Measurements from ENCODE around the gene TRAPPC10.

Gene TRAPPC10

DNA sequence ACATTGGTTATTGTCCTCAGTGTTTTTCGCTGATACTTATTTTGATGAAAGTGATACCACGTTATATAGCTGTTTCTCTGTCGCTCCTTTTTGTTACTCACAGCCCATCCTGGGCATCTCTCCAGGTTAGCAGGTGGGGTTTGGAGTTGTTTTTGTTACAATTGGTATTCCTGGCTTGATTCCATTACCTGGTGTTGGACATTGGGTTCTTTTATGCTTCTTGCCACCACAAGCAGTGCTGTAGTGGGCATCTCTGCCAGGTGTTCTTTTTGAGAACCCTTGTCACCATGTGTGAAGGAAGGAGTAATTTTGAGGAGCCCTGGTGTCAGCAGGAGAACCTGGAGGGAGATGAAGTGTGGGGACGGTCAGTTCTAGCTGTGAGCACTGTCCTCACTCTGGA, 47.6 kb downstream of the TRAPPC10 start:
- Histone ChIP-seq H3K27ac (replicated peaks) (no peak overlapping the region), H3K27me3 (ENCODE audit: insufficient read depth, poor library complexity, severe bottlenecking) (no peaks in the 10 kb centered on the region), H3K4me3 (replicated peaks; ENCODE audit: insufficient read depth, low read length) (no peak overlapping the region)
- TF ChIP-seq, protein P1, sequence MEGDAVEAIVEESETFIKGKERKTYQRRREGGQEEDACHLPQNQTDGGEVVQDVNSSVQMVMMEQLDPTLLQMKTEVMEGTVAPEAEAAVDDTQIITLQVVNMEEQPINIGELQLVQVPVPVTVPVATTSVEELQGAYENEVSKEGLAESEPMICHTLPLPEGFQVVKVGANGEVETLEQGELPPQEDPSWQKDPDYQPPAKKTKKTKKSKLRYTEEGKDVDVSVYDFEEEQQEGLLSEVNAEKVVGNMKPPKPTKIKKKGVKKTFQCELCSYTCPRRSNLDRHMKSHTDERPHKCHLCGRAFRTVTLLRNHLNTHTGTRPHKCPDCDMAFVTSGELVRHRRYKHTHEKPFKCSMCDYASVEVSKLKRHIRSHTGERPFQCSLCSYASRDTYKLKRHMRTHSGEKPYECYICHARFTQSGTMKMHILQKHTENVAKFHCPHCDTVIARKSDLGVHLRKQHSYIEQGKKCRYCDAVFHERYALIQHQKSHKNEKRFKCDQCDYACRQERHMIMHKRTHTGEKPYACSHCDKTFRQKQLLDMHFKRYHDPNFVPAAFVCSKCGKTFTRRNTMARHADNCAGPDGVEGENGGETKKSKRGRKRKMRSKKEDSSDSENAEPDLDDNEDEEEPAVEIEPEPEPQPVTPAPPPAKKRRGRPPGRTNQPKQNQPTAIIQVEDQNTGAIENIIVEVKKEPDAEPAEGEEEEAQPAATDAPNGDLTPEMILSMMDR (IDR thresholded peaks at IDR 0.05; ENCODE audit: insufficient read depth, low read length): no peak
- no peak for TF ChIP-seq POLR2AphosphoS5 (IDR thresholded peaks at IDR 0.05; ENCODE audit: low read depth)
- no peak for TF ChIP-seq SPI1 (IDR thresholded peaks at IDR 0.05; ENCODE audit: borderline replicate concordance, low read depth)
- no peak for TF ChIP-seq REST (IDR thresholded peaks at IDR 0.05; ENCODE audit: insufficient replicate concordance, low read depth)
- TF ChIP-seq GABPA (IDR thresholded peaks at IDR 0.05; ENCODE audit: low read depth): no peak
- no peak for DNase-seq (ENCODE audit: low read depth in 1 of 2, low spot score in 1 of 2)

DNA sequence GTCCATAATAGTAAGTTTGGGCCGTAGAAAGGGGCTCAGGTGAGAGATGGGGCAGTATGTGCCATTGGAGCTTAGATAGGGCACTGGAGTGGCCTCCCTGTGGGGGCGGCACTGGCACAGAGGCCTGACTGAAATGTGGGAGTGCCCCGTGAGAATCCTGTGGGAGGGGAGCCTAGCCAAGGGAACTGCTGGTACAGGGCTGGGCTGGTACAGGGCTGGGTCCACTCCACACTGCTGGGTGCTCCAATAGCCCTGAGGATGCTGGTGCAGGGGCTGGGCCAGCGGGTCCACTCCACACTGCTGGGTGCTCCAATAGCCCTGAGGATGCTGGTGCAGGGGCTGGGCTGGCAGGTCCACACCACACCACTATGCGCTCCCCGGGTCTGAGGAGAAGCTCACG, 50.3 kb downstream of the TRAPPC10 start:
- TF ChIP-seq, protein P1 (IDR thresholded peaks at IDR 0.05; ENCODE audit: insufficient read depth, low read length): no peak
- TF ChIP-seq GABPA (IDR thresholded peaks at IDR 0.05; ENCODE audit: low read depth) (no peak), SPI1 (IDR thresholded peaks at IDR 0.05; ENCODE audit: borderline replicate concordance, low read depth) (no peak), REST (IDR thresholded peaks at IDR 0.05; ENCODE audit: insufficient replicate concordance, low read depth) (no peak)
- H3K4me3 ChIP-seq (replicated peaks; ENCODE audit: insufficient read depth, low read length): no peak overlapping the region
- no peak overlapping the region for H3K27ac ChIP-seq (replicated peaks)
- no peaks in the 10 kb centered on the region for H3K27me3 ChIP-seq (ENCODE audit: insufficient read depth, poor library complexity, severe bottlenecking)
- DNase-seq (ENCODE audit: low read depth in 1 of 2, low spot score in 1 of 2): no peak

DNA sequence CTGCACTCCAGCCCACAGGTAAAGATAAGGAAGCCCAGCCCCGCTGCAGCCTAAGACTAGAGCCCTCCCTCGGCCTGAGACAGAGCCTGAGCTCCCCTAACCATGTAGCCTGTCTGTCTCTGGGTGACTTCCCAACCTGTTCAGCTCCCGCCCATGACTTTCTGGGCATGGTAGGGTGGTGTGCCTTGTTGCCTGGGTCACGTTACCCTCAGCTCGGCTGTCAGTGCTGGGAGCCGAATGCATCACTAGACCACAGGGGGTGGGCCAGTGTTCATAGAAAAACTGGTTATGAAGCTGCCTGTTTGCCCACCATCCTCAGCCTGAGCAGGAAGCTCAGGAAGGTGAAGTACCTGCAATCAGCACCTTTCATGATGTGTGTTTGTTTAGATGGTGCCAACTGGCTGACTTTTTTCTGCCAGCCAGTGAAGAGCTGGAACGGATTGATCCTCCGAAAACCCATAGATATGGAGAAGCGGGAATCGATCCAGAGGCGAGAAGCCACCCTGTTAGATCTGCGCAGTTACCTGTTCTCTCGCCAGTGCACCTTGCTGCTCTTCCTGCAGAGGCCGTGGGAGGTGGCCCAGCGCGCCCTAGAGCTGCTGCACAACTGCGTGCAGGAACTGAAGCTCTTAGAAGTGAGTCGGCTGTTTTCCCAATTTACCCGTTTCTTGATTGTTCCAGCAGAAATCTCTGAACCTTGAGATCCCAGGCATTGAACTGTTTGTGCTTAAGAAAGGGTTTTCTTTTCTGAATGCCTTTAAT, 51.2 kb downstream of the TRAPPC10 start:
- H3K4me3 ChIP-seq (replicated peaks; ENCODE audit: insufficient read depth, low read length): no peak overlapping the region
- no peak for TF ChIP-seq GABPA (IDR thresholded peaks at IDR 0.05; ENCODE audit: low read depth)
- TF ChIP-seq REST (IDR thresholded peaks at IDR 0.05; ENCODE audit: insufficient replicate concordance, low read depth): no peak
- no peak for TF ChIP-seq SPI1 (IDR thresholded peaks at IDR 0.05; ENCODE audit: borderline replicate concordance, low read depth)
- TF ChIP-seq, protein P1 (IDR thresholded peaks at IDR 0.05; ENCODE audit: insufficient read depth, low read length): no peak
- no peak for TF ChIP-seq POLR2AphosphoS5 (IDR thresholded peaks at IDR 0.05; ENCODE audit: low read depth)
- no peaks in the 10 kb centered on the region for H3K27me3 ChIP-seq (ENCODE audit: insufficient read depth, poor library complexity, severe bottlenecking)
- DNase-seq (ENCODE audit: low read depth in 1 of 2, low spot score in 1 of 2): no peak
- no peak overlapping the region for H3K27ac ChIP-seq (replicated peaks)
